ENCODE results near the gene NMT1. TPM values are rescaled to one million over a fixed set of nuclear protein-coding genes. Genes with fewer than 3 reads are reported as not detected.

Gene NMT1
- total RNA-seq, 1 donor from 2014 or later: 85.8 TPM

DNA sequence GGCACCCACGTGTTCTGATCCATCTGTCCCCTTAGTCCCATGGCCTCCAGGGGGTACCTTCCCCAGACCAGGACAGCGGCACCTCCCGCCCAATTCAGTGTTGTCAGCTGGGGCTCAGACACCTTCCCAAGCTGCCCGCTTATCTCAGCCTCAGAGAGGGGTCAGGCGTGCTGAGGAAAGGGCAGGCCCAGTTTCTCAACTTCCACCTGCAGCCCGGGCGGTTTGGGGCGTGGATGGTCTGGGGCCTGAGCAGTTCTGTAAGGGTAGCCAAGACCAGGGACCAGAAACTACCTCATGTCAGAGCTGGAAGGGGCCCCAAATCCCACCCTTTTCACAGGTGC, 66.1 kb downstream of the NMT1 start:
- TF ChIP-seq, protein P1, sequence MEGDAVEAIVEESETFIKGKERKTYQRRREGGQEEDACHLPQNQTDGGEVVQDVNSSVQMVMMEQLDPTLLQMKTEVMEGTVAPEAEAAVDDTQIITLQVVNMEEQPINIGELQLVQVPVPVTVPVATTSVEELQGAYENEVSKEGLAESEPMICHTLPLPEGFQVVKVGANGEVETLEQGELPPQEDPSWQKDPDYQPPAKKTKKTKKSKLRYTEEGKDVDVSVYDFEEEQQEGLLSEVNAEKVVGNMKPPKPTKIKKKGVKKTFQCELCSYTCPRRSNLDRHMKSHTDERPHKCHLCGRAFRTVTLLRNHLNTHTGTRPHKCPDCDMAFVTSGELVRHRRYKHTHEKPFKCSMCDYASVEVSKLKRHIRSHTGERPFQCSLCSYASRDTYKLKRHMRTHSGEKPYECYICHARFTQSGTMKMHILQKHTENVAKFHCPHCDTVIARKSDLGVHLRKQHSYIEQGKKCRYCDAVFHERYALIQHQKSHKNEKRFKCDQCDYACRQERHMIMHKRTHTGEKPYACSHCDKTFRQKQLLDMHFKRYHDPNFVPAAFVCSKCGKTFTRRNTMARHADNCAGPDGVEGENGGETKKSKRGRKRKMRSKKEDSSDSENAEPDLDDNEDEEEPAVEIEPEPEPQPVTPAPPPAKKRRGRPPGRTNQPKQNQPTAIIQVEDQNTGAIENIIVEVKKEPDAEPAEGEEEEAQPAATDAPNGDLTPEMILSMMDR (IDR thresholded peaks at IDR 0.05; ENCODE audit: unreplicated experiment): no peak
- DNase-seq (ENCODE audit: low spot score): no peak
- H3K36me3 Mint-ChIP-seq (ENCODE audit: low read depth, unreplicated experiment): no peaks in the 10 kb centered on the region
- no peak overlapping the region for H3K4me3 Mint-ChIP-seq (ENCODE audit: unreplicated experiment)
- H3K9me3 Mint-ChIP-seq (ENCODE audit: unreplicated experiment): no peaks in the 10 kb centered on the region
- H3K27me3 Mint-ChIP-seq (ENCODE audit: unreplicated experiment): peaks cover 14% of the 10 kb centered on the region
- H3K4me1 Mint-ChIP-seq (ENCODE audit: unreplicated experiment): no peaks in the 10 kb centered on the region
- no peak overlapping the region for H3K27ac Mint-ChIP-seq (ENCODE audit: unreplicated experiment)

DNA sequence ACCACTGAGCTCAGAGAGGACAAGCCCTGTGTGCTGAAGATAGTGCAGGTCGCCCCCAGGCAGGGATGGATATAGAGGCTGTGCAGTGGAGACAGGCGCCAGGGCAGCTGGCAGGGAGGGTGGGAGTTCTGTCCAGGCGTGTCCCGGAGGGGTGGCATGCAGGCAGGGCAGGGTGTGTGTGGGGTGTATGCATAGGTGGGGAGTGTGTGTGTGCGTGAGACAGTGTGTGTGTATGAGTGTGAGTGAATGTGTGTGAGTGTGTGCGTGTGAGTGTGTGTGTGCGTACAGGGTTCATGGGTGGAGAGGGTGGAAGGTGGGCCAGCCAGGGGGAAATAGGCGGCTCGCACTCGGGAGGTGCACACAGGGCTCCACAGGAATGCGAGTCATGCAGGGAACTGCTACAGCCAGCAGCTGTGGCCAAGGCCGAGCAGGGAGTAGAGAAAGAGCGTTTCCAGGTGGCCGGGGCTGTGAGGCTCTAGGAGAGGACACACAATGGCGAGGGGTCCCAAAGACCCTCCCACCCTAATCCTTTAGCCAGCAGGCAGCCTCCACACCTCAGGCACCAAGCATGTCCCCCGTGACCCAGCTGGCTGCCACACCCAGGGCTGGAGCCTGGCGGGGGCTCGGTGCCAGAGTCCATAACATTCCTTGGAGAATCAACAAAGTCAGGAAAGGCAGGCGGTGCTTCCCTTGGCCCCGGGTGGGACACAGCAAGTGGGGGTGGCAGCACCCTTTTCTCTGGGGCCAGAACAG, 66.6 kb downstream of the NMT1 start:
- no peak for DNase-seq (ENCODE audit: low spot score)
- Mint-ChIP-seq H3K4me3 (ENCODE audit: unreplicated experiment) (no peak overlapping the region), H3K4me1 (ENCODE audit: unreplicated experiment) (no peaks in the 10 kb centered on the region), H3K9me3 (ENCODE audit: unreplicated experiment) (no peaks in the 10 kb centered on the region), H3K36me3 (ENCODE audit: low read depth, unreplicated experiment) (no peaks in the 10 kb centered on the region), H3K27me3 (ENCODE audit: unreplicated experiment) (peaks cover 10% of the 10 kb centered on the region), H3K27ac (ENCODE audit: unreplicated experiment) (no peak overlapping the region)
- TF ChIP-seq, protein P1 (IDR thresholded peaks at IDR 0.05; ENCODE audit: unreplicated experiment): no peak

DNA sequence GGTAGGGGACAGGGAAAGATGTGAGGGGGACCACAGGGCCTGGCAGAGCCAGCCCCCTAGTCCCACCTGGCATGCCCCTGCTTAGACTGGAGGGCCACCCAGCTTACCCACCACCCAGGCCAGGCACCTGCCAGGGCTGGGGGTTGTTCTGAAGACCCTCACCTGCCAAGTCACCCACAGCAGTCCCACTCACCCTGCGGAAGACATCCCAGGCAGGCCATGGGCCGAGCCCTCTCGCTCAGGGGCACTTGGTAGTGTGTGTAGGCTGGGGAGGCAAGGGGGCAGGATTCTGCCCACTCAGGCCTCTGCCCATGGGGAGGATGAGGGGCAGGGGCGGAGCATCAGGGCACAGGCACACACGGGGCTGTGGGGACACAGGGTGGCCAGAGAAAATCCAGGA, 67.2 kb downstream of the NMT1 start:
- H3K9me3 Mint-ChIP-seq (ENCODE audit: unreplicated experiment): no peaks in the 10 kb centered on the region
- no peaks in the 10 kb centered on the region for H3K4me1 Mint-ChIP-seq (ENCODE audit: unreplicated experiment)
- DNase-seq (ENCODE audit: low spot score): no peak
- H3K36me3 Mint-ChIP-seq (ENCODE audit: low read depth, unreplicated experiment): no peaks in the 10 kb centered on the region
- TF ChIP-seq, protein P1 (IDR thresholded peaks at IDR 0.05; ENCODE audit: unreplicated experiment): no peak
- H3K27ac Mint-ChIP-seq (ENCODE audit: unreplicated experiment): no peak overlapping the region
- H3K4me3 Mint-ChIP-seq (ENCODE audit: unreplicated experiment): no peak overlapping the region
- H3K27me3 Mint-ChIP-seq (ENCODE audit: unreplicated experiment): peaks cover 7% of the 10 kb centered on the region

DNA sequence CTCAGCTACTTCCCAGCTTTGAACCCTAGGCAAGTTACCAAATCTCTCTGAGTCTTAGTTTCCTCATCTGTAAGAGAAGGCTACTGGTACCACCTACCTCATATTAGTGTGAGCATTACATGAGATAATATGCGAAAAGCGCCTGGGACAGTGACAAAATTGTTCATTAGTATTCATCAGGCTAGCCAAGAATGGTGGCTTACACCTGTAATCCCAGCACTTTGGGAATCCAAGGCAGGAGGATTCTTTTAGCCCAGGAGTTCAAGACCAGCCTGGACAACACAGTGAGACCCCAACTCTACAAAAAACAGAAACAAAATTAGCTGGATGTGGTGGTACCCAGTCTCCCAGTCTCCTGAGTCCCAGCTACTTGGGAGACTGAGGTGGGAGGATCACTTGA, 67.9 kb downstream of the NMT1 start:
- Mint-ChIP-seq H3K27me3 (ENCODE audit: unreplicated experiment) (peaks cover 10% of the 10 kb centered on the region), H3K4me1 (ENCODE audit: unreplicated experiment) (no peaks in the 10 kb centered on the region), H3K9me3 (ENCODE audit: unreplicated experiment) (no peaks in the 10 kb centered on the region), H3K36me3 (ENCODE audit: low read depth, unreplicated experiment) (no peaks in the 10 kb centered on the region), H3K27ac (ENCODE audit: unreplicated experiment) (no peak overlapping the region), H3K4me3 (ENCODE audit: unreplicated experiment) (no peak overlapping the region)
- TF ChIP-seq, protein P1 (IDR thresholded peaks at IDR 0.05; ENCODE audit: unreplicated experiment): no peak
- DNase-seq (ENCODE audit: low spot score): no peak

DNA sequence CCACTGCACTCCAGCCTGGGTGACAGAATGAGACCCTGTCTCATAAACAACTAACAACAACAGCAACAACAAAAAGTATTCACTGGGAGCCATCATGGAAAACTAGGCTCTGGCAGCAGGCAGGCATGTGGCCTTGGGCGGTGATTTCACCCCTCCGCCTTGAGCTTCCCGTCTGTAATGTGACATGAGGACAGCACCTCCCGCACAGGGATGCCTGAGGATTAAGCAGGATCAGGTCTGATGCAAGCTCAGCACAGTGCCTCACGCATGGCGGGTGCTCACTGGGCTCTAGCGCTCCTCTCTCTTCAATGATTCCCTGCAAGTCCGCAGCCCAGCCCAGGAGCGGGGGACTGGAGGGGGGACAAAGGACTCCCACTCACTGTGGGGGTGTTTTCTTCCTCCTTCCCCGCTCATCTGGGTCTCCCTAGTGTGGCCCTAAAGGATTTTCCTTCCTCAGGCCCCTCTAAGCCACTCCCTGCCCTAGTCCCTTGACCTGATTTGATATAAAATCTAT, 68.4 kb downstream of the NMT1 start:
- TF ChIP-seq, protein P1 (IDR thresholded peaks at IDR 0.05; ENCODE audit: unreplicated experiment): no peak
- peaks cover 10% of the 10 kb centered on the region for H3K27me3 Mint-ChIP-seq (ENCODE audit: unreplicated experiment)
- no peak overlapping the region for H3K27ac Mint-ChIP-seq (ENCODE audit: unreplicated experiment)
- H3K9me3 Mint-ChIP-seq (ENCODE audit: unreplicated experiment): no peaks in the 10 kb centered on the region
- H3K36me3 Mint-ChIP-seq (ENCODE audit: low read depth, unreplicated experiment): no peaks in the 10 kb centered on the region
- H3K4me1 Mint-ChIP-seq (ENCODE audit: unreplicated experiment): no peaks in the 10 kb centered on the region
- no peak overlapping the region for H3K4me3 Mint-ChIP-seq (ENCODE audit: unreplicated experiment)
- no peak for DNase-seq (ENCODE audit: low spot score)

All from endothelial cell (in vitro differentiated cells).